ENCODE results near the gene KIF11.
A peak's percentile ranks its signal among the peaks of the same experiment; 100 is the strongest.
"Not testable (repeated sequence)": the region's sequence is repeated elsewhere in the genome, so short reads cannot be mapped to it uniquely, and the experiment has no call there.

KIF11 gene

GRCh38 chr10:92592761-92593618 lies at the start of gene KIF11:
TSS of gene KIF11 (plus strand) at chr10:92593130. CDS start at chr10:92593376, 246 bp downstream.
- DNase-seq (ENCODE audit: low read depth, low spot score), result peak; percentile 93

GRCh38 chr10:92544296-92544695 lies 48.6 kb upstream of the KIF11 start:
- no peak for DNase-seq (ENCODE audit: low read depth, low spot score)

- DNase-seq (ENCODE audit: low read depth, low spot score), result no peak
Measured at GRCh38 chr10:92545556-92545955, 47.4 kb upstream of the KIF11 start.

- no peak for DNase-seq (ENCODE audit: low read depth, low spot score)
Measured at GRCh38 chr10:92547676-92548075, 45.3 kb upstream of the KIF11 start.

- DNase-seq (ENCODE audit: low read depth, low spot score), result no peak
Measured at GRCh38 chr10:92550924-92551323, 42.0 kb upstream of the KIF11 start.

GRCh38 chr10:92552310-92552709 lies 40.6 kb upstream of the KIF11 start:
- no peak for DNase-seq (ENCODE audit: low read depth, low spot score)

GRCh38 chr10:92553959-92554358 lies 39.0 kb upstream of the KIF11 start:
- DNase-seq (ENCODE audit: low read depth, low spot score), result no peak

GRCh38 chr10:92559046-92559445 lies 33.9 kb upstream of the KIF11 start:
- DNase-seq (ENCODE audit: low read depth, low spot score), result no peak

- DNase-seq (ENCODE audit: low read depth, low spot score), result no peak
Measured at GRCh38 chr10:92562424-92562823, 30.5 kb upstream of the KIF11 start.

GRCh38 chr10:92567952-92568600 lies 24.9 kb upstream of the KIF11 start:
- no peak for DNase-seq (ENCODE audit: low read depth, low spot score)

GRCh38 chr10:92569071-92569470 lies 23.9 kb upstream of the KIF11 start:
- no peak for DNase-seq (ENCODE audit: low read depth, low spot score)

- DNase-seq (ENCODE audit: low read depth, low spot score), result not testable (repeated sequence)
Measured at GRCh38 chr10:92569663-92570062, 23.3 kb upstream of the KIF11 start.

- DNase-seq (ENCODE audit: low read depth, low spot score), result no peak
Measured at GRCh38 chr10:92571649-92572048, 21.3 kb upstream of the KIF11 start.

GRCh38 chr10:92572362-92573090 lies 20.4 kb upstream of the KIF11 start:
- no peak for DNase-seq (ENCODE audit: low read depth, low spot score)

- no peak for DNase-seq (ENCODE audit: low read depth, low spot score)
Measured at GRCh38 chr10:92573091-92573797, 19.7 kb upstream of the KIF11 start.

GRCh38 chr10:92573798-92574547 lies 19.0 kb upstream of the KIF11 start, which contains the start of gene IDE:
TSS of gene IDE (minus strand) at chr10:92574093. CDS start at chr10:92574019, 74 bp downstream.
- DNase-seq (ENCODE audit: low read depth, low spot score), result no peak

GRCh38 chr10:92574548-92575261 lies 18.2 kb upstream of the KIF11 start:
- DNase-seq (ENCODE audit: low read depth, low spot score), result no peak

GRCh38 chr10:92575961-92576360 lies 17.0 kb upstream of the KIF11 start:
- DNase-seq (ENCODE audit: low read depth, low spot score), result no peak

GRCh38 chr10:92582347-92582746 lies 10.6 kb upstream of the KIF11 start:
- not testable (repeated sequence) for DNase-seq (ENCODE audit: low read depth, low spot score)

Data from smooth muscle cell of the brain vasculature (primary cell).